Lung (tissue), 12 donors: Measurements from ENCODE around the gene CST6. TPM values are rescaled to one million over a fixed set of nuclear protein-coding genes. Genes with fewer than 3 reads are reported as not detected.

ENCODE experiments used
- ATAC-seq: fragments of 200-7000 bp; cut with Tn5 transposase; one replicate; pipeline ENCODE4 v1.9.1; 2020; ENCODE audit warnings: moderate number of reproducible peaks; ENCODE audit not compliant: insufficient read depth, low FRiP score
- DNase-seq, 3 donors: peaks; one replicate each; pipeline ENCODE4 v3.0.0-alpha.2; 2013 to 2017
- H3K27ac ChIP-seq, 2 donors: one replicate each; pipeline ENCODE4 v1.5.1; 2013; ENCODE audit warnings: mild to moderate bottlenecking in 2 of 2, moderate library complexity in 2 of 2, control low read depth in 1 of 2, inconsistent platforms in 1 of 2, low read depth in 1 of 2, low read length in 1 of 2
- H3K27me3 ChIP-seq, 3 donors: one replicate each; pipeline ENCODE4 v1.5.1; 2013; ENCODE audit warnings: low read length in 2 of 3; ENCODE audit not compliant: control insufficient read depth in 3 of 3, insufficient read depth in 3 of 3
- H3K36me3 ChIP-seq, 4 donors: one replicate each; pipeline ENCODE4 v1.5.1; 2013; ENCODE audit warnings: low read length in 4 of 4, mild to moderate bottlenecking in 1 of 4, moderate library complexity in 1 of 4; ENCODE audit not compliant: control insufficient read depth in 4 of 4, insufficient read depth in 4 of 4
- H3K4me1 ChIP-seq, 5 donors: one replicate each; pipeline ENCODE4 v1.5.1; 2013; ENCODE audit warnings: low read length in 5 of 5, mild to moderate bottlenecking in 2 of 5, moderate library complexity in 1 of 5; ENCODE audit not compliant: control insufficient read depth in 5 of 5, insufficient read depth in 5 of 5
- H3K4me3 ChIP-seq: one replicate; pipeline ENCODE4 v1.5.1; 2013; ENCODE audit warnings: mild to moderate bottlenecking, control low read depth, moderate library complexity
- H3K9ac ChIP-seq, 2 donors: one replicate each; pipeline ENCODE4 v1.5.1; 2013; ENCODE audit warnings: low read length in 2 of 2, control low read depth in 1 of 2; ENCODE audit not compliant: insufficient read depth in 1 of 2
- H3K9me3 ChIP-seq, 4 donors: one replicate each; pipeline ENCODE4 v1.5.1; 2013; ENCODE audit warnings: low read length in 3 of 4, mild to moderate bottlenecking in 1 of 4, moderate library complexity in 1 of 4; ENCODE audit not compliant: control insufficient read depth in 4 of 4, insufficient read depth in 3 of 4
- WGBS, 2 donors: extraction: QIAGEN DNeasy Blood & Tissue Kit; methylation state at CpG; one replicate each; pipeline ENCODE4 v1.1.7; 2013; 5-methylcytosine and 5-hydroxymethylcytosine counted together
- polyA plus RNA-seq, 2 donors: library from polyadenylated mRNA; stranded (reverse); fragments of 200-250 nt; gene quantifications; one replicate each; pipeline ENCODE4 v1.2.1, GENCODE V29; 2013
- total RNA-seq, 2 donors: library from RNA; depleted of rRNA in 1 of 2; stranded (reverse); fragments of >200 nt in 1 of 2; gene quantifications; one replicate each; pipeline ENCODE4 v1.2.1, GENCODE V29; 2014 to 2021
- TF ChIP-seq, protein P1 (sequence below): IDR thresholded peaks from 2 replicates; pipeline ENCODE4 v1.5.1; 2012; ENCODE audit warnings: mild to moderate bottlenecking; ENCODE audit errors: control extremely low read depth, extremely low read depth
- donor health status: control.
- donor health status: control.
- donor health status: Bipolar disorder and iron deficiency.
- donor health status: healthy.
- donor health status: DM: yes; HTN: yes; CAD: no.

Gene CST6
- total and polyA plus RNA-seq, 4 donors: 7.1 to 38.8 (median 24.7) TPM

DNA sequence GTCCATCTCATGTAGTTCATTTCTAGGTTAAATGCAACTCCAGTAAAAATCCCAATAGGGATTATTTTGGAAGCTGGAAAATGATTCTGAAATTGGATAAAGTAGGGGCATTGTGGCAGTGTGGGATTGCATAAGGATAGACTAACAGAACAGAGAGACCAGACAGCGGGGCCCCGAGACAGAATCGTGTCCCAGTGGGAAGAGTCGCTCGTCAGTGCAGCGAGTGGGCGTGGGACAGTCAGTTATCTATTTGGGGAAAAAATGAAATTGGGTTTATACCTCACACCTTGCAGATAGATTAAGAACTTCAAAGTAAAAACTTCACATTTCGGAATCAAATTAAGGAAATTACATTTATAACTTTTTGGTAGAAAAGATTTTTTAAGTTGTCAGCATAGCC is 39.7 kb upstream of the CST6 start:
- ATAC-seq: no peak
- Histone ChIP-seq H3K9me3 (no peaks in the 10 kb centered on the region), H3K27ac (no peak overlapping the region), H3K4me1 (peaks cover 0 to 5% (median 0%) of the 10 kb centered on the region in 5 donors), H3K4me3 (no peak overlapping the region), H3K36me3 (peaks cover 8 to 34% (median 23%) of the 10 kb centered on the region in 4 donors), H3K9ac (no peak overlapping the region), H3K27me3 (no peaks in the 10 kb centered on the region)
- DNase-seq: no peak
- WGBS, 2 donors: 94 to 98% methylated on average over 8 of the region's 8 CpGs
- TF ChIP-seq, protein P1, sequence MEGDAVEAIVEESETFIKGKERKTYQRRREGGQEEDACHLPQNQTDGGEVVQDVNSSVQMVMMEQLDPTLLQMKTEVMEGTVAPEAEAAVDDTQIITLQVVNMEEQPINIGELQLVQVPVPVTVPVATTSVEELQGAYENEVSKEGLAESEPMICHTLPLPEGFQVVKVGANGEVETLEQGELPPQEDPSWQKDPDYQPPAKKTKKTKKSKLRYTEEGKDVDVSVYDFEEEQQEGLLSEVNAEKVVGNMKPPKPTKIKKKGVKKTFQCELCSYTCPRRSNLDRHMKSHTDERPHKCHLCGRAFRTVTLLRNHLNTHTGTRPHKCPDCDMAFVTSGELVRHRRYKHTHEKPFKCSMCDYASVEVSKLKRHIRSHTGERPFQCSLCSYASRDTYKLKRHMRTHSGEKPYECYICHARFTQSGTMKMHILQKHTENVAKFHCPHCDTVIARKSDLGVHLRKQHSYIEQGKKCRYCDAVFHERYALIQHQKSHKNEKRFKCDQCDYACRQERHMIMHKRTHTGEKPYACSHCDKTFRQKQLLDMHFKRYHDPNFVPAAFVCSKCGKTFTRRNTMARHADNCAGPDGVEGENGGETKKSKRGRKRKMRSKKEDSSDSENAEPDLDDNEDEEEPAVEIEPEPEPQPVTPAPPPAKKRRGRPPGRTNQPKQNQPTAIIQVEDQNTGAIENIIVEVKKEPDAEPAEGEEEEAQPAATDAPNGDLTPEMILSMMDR: no peak

DNA sequence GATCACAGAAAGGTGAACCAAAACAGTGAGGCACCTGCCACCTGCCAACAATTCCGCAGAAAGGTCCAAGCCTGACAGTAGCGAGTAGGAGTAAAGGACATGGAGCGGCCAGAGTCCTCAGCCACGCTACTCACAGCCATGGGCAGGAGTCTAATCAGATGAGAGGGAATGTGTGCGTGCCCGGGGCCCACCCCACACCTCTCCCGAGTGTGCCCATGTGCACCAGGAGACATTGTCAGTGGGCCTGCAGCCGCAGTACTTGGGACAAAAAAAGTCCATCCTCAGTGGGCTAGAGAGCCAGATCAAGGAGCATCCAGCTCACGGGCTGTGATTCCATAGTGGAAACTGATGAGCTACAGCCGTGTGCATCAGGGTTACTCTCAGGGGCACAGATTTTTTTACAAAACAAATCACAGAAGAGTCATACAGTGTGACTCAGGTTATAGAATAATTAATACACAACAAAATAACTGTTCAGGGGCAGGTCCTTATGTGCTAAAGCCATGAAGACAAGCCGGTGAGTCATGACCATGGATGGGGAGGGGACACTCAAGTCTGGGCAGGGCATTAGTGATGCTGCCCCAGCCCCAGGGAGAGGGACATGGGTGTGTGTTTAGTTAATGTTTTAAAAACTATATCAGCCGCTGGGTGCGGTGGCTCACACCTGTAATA is 38.2 kb upstream of the CST6 start:
- H3K36me3 ChIP-seq: peaks cover 8 to 38% (median 20%) of the 10 kb centered on the region in 4 donors
- TF ChIP-seq, protein P1: no peak

DNA sequence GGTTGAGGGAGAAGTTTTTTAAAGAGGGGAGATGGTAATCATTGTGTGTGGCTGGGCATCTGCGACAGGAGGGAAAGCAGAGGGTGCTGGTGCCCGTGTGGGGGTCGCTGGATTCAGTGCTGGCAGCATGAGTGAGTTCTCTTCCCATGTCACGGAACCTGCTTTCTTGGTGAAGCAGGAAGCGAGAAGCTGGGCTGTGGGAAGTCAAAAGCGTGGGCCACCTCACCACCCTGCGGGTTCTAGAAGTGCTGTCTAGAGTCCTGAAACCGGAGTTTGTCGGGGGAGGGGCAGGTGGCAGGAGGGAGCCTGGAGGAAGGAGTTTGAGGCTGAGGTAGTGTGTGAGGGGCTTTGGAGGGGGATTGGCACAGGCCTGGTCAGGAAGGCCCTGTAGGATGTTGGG is 36.0 kb upstream of the CST6 start:
- no peak for DNase-seq
- peaks cover 0 to 1% (median 0%) of the 10 kb centered on the region in 5 donors for H3K4me1 ChIP-seq
- H3K27ac ChIP-seq: no peak overlapping the region
- no peaks in the 10 kb centered on the region for H3K9me3 ChIP-seq
- peaks cover 10 to 38% (median 21%) of the 10 kb centered on the region in 4 donors for H3K36me3 ChIP-seq
- no peak for ATAC-seq
- TF ChIP-seq, protein P1: no peak
- no peak overlapping the region for H3K4me3 ChIP-seq
- no peak overlapping the region for H3K9ac ChIP-seq
- H3K27me3 ChIP-seq: no peaks in the 10 kb centered on the region
- 93 to 94% methylated on average over 9 of the region's 9 CpGs for WGBS, 2 donors

More for the DNA sequence above, 38.2 kb upstream of the CST6 start:
- WGBS, 2 donors: 97 to 98% methylated on average over 13 of the region's 13 CpGs
- H3K9me3 ChIP-seq: no peaks in the 10 kb centered on the region
- no peak overlapping the region for H3K27ac ChIP-seq
- ATAC-seq (no peak), DNase-seq (no peak)
- H3K27me3 ChIP-seq: no peaks in the 10 kb centered on the region
- H3K4me1 ChIP-seq: peaks cover 0 to 5% (median 0%) of the 10 kb centered on the region in 5 donors
- no peak overlapping the region for H3K4me3 ChIP-seq
- H3K9ac ChIP-seq: no peak overlapping the region
